DND-41 (cell line): ENCODE data around the gene GREB1L.

Experiments
- CTCF ChIP-seq: IDR thresholded peaks from 2 replicates; pipeline ENCODE4 v1.5.1; 2012; ENCODE audit warnings: borderline replicate concordance, low read length, moderate library complexity, mild to moderate bottlenecking; ENCODE audit not compliant: poor library complexity, severe bottlenecking; ENCODE audit errors: extremely low read depth
- EZH2 ChIP-seq: IDR thresholded peaks from 3 replicates; pipeline ENCODE4 v1.6.1; 2012; ENCODE audit warnings: borderline replicate concordance, low read depth, mild to moderate bottlenecking, moderate library complexity, low read length, inconsistent platforms; ENCODE audit not compliant: severe bottlenecking

- TF ChIP-seq CTCF (no peak), EZH2 (no peak)
These were observed 199.6 kb downstream of the GREB1L start for GRCh38 chr18:21441670-21442069.
